A549 (cell line): ENCODE data around the gene CAV1.
A peak's percentile ranks its signal among the peaks of the same experiment; 100 is the strongest.

Source experiments
- JUN ChIP-seq, 2 experiments: fragments of >200 bp; sonication (Bioruptor Twin); formaldehyde crosslinking; IDR thresholded peaks; 2 replicates in 1 of 2; 3 replicates in 1 of 2; pipeline ENCODE4 v1.6.1; 2016 to 2017
- JUNB ChIP-seq: fragments of >200 bp; sonication (Bioruptor Twin); formaldehyde crosslinking; IDR thresholded peaks from 2 replicates; pipeline ENCODE4 v1.6.1; 2016
- MAFK ChIP-seq: fragments of 450-650 bp; IDR thresholded peaks from 2 replicates; pipeline ENCODE4 v1.6.1; 2014; ENCODE audit not compliant: partially characterized antibody
- NFE2L2 ChIP-seq: fragments of 150-350 bp; conservative IDR thresholded peaks from 2 replicates; pipeline ENCODE4 v1.6.1; 2014; ENCODE audit warnings: low read length
- RFX5 ChIP-seq: fragments of 450-650 bp; IDR thresholded peaks from 2 replicates; pipeline ENCODE4 v1.7.1; 2014; ENCODE audit warnings: antibody characterized with exemption, mild to moderate bottlenecking, moderate library complexity
- SMC3 ChIP-seq: fragments of >200 bp; sonication (Bioruptor Twin); formaldehyde crosslinking; IDR thresholded peaks from 3 replicates; pipeline ENCODE4 v1.6.1; 2018; ENCODE audit warnings: inconsistent platforms
- SREBF2 ChIP-seq: fragments of 450-650 bp; IDR thresholded peaks from 2 replicates; pipeline ENCODE4 v1.6.1; 2014; ENCODE audit warnings: mild to moderate bottlenecking, moderate library complexity
- TF ChIP-seq, protein P1 (sequence below): fragments of >200 bp; sonication (Bioruptor Twin); formaldehyde crosslinking; IDR thresholded peaks from 3 replicates; pipeline ENCODE4 v1.5.1; 2016
- TF ChIP-seq, protein P2 (sequence below): fragments of 200-600 bp; sonication (generic); IDR thresholded peaks from 2 replicates; pipeline ENCODE4 v1.6.1; 2016; ENCODE audit warnings: antibody characterized with exemption, mild to moderate bottlenecking, moderate library complexity
- TF ChIP-seq, protein P3 (sequence below): fragments of 450-650 bp; IDR thresholded peaks from 2 replicates; pipeline ENCODE4 v1.6.1; 2014; ENCODE audit warnings: antibody characterized with exemption
- TF ChIP-seq, protein P4 (sequence below): IDR thresholded peaks from 2 replicates; pipeline ENCODE4 v1.6.1; 2012
- TF ChIP-seq, protein P5 (sequence below): fragments of 150-350 bp; IDR thresholded peaks from 2 replicates; pipeline ENCODE4 v1.6.1; 2014; ENCODE audit warnings: low read depth, mild to moderate bottlenecking, low read length
- TF ChIP-seq, protein P6 (sequence below): IDR thresholded peaks from 2 replicates; pipeline ENCODE4 v1.6.1; 2012
- TF ChIP-seq, protein P7 (sequence below): IDR thresholded peaks from 2 replicates; pipeline ENCODE4 v1.6.1; 2012; ENCODE audit warnings: low read depth, borderline replicate concordance

DNA sequence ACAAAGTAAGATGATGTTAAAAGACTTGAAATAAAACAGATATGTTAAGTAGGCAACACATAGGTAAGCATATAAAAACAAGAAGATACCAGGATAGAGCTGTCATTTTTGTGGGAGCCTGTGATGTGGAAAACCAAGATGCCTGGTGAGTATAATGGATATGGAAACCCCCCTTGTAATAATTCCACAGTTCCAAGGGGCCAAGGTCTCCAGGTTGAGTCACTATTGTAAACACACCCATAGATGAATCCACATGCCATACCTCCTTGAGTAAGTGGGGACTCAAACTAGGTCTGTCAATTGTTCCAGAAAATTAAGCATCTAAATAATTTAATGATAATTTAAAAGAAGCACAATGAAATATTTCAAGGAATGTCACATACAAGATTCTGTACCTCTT is 15.9 kb downstream of the CAV1 start:
- no peak for TF ChIP-seq NFE2L2
- TF ChIP-seq, protein P1, sequence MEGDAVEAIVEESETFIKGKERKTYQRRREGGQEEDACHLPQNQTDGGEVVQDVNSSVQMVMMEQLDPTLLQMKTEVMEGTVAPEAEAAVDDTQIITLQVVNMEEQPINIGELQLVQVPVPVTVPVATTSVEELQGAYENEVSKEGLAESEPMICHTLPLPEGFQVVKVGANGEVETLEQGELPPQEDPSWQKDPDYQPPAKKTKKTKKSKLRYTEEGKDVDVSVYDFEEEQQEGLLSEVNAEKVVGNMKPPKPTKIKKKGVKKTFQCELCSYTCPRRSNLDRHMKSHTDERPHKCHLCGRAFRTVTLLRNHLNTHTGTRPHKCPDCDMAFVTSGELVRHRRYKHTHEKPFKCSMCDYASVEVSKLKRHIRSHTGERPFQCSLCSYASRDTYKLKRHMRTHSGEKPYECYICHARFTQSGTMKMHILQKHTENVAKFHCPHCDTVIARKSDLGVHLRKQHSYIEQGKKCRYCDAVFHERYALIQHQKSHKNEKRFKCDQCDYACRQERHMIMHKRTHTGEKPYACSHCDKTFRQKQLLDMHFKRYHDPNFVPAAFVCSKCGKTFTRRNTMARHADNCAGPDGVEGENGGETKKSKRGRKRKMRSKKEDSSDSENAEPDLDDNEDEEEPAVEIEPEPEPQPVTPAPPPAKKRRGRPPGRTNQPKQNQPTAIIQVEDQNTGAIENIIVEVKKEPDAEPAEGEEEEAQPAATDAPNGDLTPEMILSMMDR: no peak
- TF ChIP-seq, protein P2, sequence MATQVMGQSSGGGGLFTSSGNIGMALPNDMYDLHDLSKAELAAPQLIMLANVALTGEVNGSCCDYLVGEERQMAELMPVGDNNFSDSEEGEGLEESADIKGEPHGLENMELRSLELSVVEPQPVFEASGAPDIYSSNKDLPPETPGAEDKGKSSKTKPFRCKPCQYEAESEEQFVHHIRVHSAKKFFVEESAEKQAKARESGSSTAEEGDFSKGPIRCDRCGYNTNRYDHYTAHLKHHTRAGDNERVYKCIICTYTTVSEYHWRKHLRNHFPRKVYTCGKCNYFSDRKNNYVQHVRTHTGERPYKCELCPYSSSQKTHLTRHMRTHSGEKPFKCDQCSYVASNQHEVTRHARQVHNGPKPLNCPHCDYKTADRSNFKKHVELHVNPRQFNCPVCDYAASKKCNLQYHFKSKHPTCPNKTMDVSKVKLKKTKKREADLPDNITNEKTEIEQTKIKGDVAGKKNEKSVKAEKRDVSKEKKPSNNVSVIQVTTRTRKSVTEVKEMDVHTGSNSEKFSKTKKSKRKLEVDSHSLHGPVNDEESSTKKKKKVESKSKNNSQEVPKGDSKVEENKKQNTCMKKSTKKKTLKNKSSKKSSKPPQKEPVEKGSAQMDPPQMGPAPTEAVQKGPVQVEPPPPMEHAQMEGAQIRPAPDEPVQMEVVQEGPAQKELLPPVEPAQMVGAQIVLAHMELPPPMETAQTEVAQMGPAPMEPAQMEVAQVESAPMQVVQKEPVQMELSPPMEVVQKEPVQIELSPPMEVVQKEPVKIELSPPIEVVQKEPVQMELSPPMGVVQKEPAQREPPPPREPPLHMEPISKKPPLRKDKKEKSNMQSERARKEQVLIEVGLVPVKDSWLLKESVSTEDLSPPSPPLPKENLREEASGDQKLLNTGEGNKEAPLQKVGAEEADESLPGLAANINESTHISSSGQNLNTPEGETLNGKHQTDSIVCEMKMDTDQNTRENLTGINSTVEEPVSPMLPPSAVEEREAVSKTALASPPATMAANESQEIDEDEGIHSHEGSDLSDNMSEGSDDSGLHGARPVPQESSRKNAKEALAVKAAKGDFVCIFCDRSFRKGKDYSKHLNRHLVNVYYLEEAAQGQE: no peak
- no peak for TF ChIP-seq JUN (IDR thresholded peaks at IDR 0.05)
- TF ChIP-seq SREBF2: no peak
- TF ChIP-seq, protein P3, sequence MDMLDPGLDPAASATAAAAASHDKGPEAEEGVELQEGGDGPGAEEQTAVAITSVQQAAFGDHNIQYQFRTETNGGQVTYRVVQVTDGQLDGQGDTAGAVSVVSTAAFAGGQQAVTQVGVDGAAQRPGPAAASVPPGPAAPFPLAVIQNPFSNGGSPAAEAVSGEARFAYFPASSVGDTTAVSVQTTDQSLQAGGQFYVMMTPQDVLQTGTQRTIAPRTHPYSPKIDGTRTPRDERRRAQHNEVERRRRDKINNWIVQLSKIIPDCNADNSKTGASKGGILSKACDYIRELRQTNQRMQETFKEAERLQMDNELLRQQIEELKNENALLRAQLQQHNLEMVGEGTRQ: no peak
- TF ChIP-seq, protein P4, sequence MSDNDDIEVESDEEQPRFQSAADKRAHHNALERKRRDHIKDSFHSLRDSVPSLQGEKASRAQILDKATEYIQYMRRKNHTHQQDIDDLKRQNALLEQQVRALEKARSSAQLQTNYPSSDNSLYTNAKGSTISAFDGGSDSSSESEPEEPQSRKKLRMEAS: 0 out of 2 replicates have a peak, but pooled peaks have one; percentile 20
- no peak for TF ChIP-seq MAFK
- no peak for TF ChIP-seq RFX5
- TF ChIP-seq, protein P5, sequence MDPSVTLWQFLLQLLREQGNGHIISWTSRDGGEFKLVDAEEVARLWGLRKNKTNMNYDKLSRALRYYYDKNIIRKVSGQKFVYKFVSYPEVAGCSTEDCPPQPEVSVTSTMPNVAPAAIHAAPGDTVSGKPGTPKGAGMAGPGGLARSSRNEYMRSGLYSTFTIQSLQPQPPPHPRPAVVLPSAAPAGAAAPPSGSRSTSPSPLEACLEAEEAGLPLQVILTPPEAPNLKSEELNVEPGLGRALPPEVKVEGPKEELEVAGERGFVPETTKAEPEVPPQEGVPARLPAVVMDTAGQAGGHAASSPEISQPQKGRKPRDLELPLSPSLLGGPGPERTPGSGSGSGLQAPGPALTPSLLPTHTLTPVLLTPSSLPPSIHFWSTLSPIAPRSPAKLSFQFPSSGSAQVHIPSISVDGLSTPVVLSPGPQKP: no peak
- TF ChIP-seq JUNB: no peak
- TF ChIP-seq, protein P6, sequence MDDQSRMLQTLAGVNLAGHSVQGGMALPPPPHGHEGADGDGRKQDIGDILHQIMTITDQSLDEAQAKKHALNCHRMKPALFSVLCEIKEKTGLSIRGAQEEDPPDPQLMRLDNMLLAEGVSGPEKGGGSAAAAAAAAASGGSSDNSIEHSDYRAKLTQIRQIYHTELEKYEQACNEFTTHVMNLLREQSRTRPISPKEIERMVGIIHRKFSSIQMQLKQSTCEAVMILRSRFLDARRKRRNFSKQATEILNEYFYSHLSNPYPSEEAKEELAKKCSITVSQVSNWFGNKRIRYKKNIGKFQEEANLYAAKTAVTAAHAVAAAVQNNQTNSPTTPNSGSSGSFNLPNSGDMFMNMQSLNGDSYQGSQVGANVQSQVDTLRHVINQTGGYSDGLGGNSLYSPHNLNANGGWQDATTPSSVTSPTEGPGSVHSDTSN: no peak
- no peak for TF ChIP-seq SMC3
- TF ChIP-seq, protein P7, sequence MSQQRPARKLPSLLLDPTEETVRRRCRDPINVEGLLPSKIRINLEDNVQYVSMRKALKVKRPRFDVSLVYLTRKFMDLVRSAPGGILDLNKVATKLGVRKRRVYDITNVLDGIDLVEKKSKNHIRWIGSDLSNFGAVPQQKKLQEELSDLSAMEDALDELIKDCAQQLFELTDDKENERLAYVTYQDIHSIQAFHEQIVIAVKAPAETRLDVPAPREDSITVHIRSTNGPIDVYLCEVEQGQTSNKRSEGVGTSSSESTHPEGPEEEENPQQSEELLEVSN: no peak
